GM13976 (cell line): ENCODE measurements around the gene FAM168A.

ENCODE experiments used
- DNase-seq: peaks from one replicate; pipeline ENCODE4 v3.0.0; 2012; ENCODE audit warnings: low spot score
- in situ Hi-C: fragments of 300-500 bp; cut with MboI; formaldehyde crosslinking; loops from one replicate; pipeline ENCODE4 v1.12.0; 2022; ENCODE audit warnings: low sequenced_read_pairs, mixed read lengths, inconsistent platforms; ENCODE audit not compliant: unreplicated experiment
- TF ChIP-seq, protein P1 (sequence below): IDR thresholded peaks from 2 replicates; pipeline ENCODE4 v1.5.1; 2012; ENCODE audit warnings: borderline replicate concordance, mild to moderate bottlenecking; ENCODE audit not compliant: insufficient read depth; ENCODE audit errors: extremely low read depth, missing control alignments, control extremely low read depth

The FAM168A gene

DNA sequence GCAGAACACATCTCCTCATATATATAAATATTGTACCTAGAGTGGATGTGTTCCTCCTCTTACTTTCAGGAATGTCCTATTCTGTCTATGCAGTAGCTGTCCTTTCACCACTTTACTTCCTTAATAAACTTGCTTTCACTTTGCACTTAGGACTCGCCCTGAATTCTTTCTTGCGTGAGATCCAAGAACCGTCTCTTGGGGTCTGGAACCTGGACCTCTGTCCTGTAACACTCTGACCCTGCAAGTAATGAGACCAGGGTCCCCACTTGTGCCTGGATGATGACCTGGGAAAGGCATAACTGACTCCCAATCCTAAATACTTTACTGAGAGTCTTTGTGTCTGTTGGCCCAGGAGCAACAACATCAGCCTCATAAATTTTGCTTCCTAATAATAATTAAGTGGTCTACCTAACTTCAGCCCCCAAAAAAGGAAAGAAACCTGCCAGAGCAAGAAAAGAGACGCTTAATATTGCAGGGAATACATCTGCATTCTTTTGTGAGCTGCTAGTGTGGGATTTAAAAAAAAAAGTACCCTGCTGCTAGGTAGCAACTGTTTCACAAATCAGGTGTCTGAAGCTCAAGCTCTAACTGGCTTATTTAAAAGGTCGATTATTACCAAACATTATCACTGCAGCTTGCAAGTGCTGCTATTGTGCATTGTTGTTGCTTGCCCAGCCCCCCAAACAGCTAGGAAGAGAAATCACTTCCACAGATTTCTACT is 69.3 kb downstream of the FAM168A start:
- in situ Hi-C loops, result no loop called here
- TF ChIP-seq, protein P1, sequence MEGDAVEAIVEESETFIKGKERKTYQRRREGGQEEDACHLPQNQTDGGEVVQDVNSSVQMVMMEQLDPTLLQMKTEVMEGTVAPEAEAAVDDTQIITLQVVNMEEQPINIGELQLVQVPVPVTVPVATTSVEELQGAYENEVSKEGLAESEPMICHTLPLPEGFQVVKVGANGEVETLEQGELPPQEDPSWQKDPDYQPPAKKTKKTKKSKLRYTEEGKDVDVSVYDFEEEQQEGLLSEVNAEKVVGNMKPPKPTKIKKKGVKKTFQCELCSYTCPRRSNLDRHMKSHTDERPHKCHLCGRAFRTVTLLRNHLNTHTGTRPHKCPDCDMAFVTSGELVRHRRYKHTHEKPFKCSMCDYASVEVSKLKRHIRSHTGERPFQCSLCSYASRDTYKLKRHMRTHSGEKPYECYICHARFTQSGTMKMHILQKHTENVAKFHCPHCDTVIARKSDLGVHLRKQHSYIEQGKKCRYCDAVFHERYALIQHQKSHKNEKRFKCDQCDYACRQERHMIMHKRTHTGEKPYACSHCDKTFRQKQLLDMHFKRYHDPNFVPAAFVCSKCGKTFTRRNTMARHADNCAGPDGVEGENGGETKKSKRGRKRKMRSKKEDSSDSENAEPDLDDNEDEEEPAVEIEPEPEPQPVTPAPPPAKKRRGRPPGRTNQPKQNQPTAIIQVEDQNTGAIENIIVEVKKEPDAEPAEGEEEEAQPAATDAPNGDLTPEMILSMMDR, result no peak
- DNase-seq, result no peak

DNA sequence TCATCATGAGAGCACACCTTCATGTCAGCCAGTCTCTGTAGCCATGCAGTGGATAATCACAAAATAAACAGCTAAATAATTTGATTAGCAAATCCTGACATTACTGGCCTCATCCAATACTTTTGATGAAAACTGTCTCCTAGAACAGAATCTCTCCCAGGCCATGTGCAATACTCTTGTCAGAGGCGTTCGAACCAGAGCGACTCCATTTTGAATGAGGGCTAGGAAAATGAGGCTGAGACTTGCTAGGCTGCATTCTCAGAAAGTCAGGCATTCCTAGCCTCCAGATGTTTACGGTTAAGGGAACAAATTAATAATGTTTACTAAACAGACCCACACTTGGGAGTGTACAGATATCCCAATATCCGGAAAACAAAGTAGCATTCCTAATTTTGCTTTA is 69.9 kb downstream of the FAM168A start:
- in situ Hi-C loops, result no loop called here
- DNase-seq, result no peak
- TF ChIP-seq, protein P1, result no peak

DNA sequence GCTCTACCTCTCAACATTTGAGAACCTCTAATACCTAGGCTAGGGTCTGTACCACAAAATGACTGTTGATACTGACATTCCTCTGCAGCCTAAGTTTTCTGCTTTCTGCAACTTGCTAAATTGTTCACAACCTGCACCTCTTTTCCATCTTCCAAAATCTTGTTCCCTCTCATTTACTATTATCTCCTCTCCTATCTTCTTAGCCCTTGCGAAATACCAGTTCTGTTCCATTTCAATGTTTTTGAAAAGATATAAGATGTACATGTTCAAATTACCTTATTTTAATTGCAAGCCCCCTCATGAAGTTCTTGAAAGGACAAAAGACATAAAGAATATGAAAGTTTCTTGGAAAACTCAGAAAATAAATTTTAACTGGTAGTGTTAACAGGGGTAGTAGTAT is 72.3 kb downstream of the FAM168A start:
- no peak for DNase-seq
- in situ Hi-C loops, result no loop called here
- TF ChIP-seq, protein P1, result no peak

DNA sequence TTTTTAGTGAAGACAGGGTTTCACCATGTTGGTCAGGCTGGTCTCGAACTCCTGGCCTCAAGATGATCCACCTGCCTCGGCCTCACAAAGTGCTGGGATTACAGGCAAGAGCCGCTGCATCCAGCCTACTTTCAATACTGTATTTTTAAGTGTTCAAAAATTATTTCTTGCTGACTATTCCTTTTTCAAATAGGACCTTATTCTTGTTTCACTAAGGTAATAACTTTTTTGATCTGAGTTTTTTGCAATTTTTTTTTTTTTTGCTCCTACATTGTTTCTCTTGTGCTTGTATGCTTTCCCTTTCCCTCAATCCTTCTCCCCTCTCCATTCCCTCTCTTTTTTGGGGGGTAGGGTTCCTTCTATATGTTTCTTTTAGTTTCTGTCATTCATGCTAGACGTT is 73.1 kb downstream of the FAM168A start:
- in situ Hi-C loops, result no loop called here
- TF ChIP-seq, protein P1, result no peak

DNA sequence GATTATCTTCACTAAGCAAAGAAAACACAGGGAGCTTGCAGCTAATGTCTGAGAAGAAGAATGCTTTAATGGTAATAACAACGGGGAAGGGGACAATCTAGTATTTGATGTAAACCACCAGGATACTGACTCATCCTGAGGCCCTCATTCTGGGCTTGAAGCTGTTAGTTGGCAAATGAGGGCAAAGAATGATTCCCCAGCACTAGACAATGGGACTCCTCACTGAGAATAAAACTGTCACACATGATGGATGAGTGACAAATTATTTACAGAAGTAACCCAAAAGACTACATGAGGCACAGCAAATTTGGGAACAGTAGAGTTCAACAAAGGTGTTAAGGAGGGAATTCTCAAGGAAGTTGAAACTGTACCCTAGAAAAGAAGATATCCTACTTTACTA is 76.3 kb downstream of the FAM168A start:
- in situ Hi-C loops, result no loop called here
- TF ChIP-seq, protein P1, result no peak
- DNase-seq, result no peak

More for the DNA sequence above, 73.1 kb downstream of the FAM168A start:
- no peak for DNase-seq

DNA sequence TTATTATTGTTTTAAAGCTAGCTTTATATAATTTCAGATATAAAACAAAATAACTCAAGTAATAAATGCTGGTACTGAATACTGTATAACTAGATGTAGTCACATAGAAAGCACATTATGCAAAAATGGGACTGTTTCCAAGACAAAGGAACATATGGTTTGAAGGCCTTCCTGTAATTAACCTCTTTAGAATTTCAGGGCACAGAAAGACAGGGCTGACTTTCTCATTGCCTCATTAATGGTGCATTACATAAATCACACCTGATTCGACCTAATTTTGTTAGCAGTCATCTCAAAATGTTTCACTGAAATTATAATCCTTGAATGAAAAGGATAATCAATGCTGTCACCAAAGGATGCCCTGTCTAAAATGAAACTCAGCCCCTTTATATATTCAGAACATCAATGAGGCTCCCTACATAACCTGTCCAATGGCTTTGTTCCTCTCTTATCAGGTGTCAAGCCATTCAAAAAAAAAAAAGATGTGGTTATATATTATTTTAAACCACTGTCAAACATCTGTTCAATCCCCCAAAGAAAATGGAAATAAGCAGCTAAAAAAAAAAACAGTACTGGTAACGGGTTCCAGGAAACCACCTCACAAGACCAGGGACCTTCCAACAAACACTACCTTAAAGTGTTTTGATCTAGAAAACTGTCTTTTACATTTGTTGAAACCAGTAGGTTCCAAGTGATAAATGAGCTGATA is 77.4 kb downstream of the FAM168A start:
- in situ Hi-C loops, result no loop called here
- DNase-seq, result peak; percentile 37
- TF ChIP-seq, protein P1, result no peak

DNA sequence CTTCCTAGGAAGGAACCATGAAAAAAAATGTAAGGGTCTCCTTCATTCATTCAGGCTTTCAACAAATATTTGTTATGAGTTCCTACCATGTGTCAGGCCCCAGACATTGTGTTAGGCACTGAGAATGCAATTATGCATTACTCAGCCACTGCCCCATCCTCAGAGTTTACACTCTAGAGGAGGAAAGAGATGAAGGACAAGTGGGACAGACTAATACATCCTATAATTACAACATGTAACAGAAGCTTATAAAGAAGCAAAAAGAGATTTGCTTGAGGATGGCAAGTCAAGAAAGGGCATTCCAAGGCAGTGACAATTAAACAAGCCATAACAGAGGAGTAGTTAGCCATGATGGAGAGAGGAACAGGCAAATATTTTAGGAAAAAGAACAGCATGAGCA is 78.6 kb downstream of the FAM168A start:
- TF ChIP-seq, protein P1, result no peak
- DNase-seq, result no peak
- in situ Hi-C loops, result no loop called here
